GM21381 (cell line): ENCODE measurements around the gene CCDC38.

Source experiments
- ATAC-seq: cut with Tn5 transposase; IDR thresholded peaks from one replicate; pipeline ENCODE4 v1.9.1; 2021; ENCODE audit warnings: mild to moderate bottlenecking, moderate library complexity; ENCODE audit not compliant: unreplicated experiment

The CCDC38 gene

DNA sequence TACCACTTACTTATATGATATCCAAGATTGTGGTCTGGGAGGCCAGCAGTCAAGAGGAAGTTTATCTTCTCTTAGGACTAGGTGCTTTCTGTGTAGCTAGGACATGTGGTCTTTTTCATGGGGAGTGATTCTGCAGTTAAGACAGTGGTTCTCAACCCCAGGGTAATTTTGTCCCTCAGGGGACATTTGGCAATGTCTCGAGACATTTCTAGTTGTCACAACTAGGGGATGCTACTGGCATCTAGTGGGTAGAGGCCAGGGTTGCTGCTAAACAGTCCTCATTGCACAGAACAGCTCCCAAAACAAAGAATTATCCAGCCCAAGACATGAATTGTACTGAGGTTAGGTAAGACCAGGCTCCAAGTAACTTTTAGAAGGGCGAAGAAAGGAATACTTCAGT is 20.7 kb upstream of the CCDC38 start:
- no peak for ATAC-seq

DNA sequence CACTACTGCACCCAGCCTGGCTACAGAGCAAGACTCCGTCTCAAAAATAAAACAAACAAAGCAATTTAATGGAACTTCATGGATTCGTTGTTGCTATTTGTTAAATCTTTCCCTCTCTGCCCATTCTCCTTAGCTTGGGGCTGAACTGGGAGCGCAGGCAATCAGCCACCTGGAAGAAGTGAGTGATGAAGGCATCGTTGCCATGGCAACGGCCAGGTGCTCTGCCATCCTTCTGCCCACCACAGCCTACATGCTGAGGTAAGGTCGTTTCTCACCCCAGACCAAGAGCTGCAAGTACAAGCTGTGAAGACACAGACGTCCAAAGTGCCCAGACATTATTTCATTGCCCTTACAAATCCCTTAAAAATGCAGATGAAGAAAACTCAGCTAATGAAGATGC is 19.8 kb upstream of the CCDC38 start:
- ATAC-seq: no peak

DNA sequence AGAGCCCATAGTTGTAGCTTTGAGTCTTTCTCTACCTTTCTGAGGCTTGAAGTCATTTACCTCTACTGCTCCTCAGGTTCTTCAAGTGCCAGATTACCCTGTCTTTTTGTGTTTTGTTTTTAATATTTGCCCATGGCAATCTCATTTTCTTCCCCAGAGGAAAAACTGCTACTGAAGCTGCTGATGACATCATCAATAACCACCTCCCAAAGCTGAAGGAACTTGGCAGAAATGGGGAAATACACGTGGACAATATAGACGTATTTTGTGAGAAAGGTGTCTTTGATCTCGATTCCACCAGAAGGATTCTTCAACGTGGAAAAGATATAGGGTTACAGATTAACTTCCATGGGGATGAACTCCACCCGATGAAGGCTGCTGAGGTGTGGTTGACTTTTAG is 17.8 kb upstream of the CCDC38 start:
- no peak for ATAC-seq

DNA sequence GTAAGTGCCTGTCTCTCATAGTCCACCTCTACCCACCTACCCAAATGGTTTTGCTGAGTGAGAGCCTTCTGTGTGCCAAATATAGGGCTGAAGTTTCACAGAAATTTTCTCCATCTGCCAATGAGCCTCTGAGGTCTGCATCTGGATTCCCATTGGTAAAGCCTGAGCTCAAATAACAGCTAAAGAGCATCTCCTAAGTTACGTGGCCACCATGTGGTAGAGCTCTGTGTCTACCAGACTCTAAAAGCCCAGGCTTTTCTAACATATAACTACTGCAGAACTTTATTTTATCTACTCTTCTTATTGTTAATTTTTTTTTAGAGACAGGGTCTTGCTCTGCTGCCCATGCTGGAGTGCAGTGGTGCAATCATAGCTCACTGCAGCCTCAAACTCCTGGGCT is 16.7 kb upstream of the CCDC38 start:
- ATAC-seq: no peak

DNA sequence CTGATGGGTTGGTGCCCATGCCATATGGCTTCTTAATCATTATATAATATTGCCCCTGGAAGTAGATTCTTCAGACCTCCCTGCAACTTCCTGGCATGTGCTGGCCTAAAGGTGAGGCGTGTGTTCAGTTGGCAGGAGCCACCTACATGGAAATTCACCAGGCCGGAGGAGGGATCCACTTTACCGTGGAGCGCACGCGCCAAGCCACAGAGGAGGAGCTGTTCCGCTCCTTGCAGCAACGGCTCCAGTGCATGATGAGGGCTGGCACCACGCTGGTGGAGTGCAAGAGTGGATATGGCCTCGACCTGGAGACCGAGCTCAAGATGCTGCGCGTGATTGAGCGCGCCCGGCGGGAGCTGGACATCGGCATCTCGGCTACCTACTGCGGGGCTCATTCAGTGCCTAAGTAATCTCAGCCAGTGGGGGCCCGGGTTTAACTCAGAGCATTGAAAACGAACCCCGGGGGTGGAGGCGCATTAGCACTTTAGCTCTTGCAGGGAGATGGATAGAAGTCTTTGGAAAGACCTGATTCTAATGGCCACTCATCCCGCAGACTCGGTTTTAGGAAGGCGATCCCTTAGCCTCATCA is 14.2 kb upstream of the CCDC38 start:
- no peak for ATAC-seq

DNA sequence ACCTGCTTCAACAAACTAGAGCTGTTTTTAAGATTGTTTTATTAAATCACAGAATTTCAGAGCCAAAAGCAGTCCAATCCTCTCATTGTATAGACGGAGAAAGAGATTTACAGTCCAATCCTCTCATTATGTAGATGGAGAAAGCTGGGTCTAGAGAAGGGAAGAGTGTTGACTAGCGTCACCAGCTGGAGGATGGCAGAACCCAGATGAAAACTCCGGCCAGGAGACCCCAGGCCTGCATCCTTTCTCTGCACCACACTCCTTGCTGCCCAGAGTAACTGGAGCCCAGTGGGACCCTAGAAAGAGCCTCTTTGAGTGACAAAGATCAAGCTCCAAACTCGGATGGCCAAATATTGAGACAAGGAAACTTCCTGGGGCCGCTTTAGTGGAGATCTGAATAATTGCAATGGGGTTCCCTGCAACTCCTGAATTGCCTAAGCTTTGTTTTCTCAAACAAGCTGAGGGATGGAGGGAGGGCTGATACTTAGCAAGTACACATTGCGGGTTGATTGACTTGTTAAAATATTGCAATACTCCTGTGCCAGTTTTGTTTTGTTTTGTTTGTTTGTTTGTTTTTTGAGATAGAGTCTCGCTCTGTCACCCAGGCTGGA is 13.2 kb upstream of the CCDC38 start:
- ATAC-seq: no peak

DNA sequence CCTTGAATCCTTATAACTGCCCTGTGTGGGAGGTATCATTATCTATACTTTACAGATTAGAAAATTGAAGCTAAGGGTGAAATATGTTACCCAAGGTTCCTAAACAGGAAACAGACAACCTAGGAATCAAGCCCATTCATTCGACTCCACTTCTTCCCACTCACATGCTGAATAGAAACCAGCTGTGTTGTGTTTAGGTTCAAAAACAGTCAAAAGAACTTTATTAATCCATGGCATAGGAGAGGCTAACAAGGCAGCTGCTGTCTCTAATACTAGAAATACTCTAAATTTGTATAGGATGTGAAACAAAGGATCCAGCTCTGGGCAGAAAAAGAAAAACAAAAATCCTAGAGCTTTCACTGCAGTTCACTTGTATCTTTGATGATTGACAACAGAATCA is 10.6 kb upstream of the CCDC38 start:
- no peak for ATAC-seq

DNA sequence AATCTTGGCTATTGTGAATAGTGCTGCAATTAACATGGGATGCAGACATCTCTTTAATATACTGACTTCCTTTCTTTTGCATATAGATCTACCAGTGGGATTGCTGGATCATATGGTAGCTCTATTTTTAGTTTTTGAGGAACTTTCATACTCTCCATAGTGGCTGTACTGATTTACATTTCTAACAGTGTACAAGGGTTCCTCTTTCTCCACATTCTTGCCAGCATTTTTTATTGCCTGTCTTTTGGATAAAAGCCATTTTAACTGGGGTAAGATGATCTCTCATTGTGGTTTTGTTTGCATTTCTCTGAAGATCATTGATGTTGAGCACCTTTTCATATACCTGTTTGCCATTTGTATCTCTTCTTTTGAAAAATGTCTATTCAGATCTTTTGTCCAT is 9.1 kb upstream of the CCDC38 start:
- no peak for ATAC-seq

DNA sequence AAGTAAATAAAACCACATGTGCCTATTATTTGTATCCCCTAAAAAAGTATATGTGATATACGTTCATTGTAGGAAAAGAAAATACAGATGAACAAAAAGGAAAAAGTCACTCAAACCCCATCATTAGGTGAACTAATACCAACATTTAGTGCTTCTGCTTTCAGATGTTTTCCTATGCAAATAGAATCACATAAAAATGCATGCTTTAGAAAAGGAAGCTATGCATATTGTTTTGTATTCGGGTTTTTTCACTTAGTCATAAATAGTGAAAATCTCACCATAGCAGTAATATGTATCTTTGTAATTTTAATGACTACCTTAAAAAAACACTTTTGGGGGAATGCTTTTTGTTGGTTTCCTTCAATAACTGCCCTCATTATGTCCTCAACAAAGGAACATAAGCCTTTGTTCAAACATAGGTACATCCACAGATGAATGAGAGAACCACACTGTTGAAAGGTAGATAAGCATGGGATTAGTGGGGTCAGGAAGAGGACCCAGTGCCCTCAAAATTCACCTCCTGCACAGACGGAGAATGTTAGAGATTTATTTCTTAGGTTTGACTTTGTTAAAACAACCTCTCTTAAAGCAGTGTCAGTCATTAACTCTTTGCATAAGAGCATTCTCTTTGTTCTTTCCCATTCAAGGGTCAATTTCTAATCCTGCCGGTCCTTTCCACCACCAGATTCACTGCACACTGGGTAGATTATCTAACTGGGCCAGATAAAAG is 7.2 kb upstream of the CCDC38 start:
- no peak for ATAC-seq

DNA sequence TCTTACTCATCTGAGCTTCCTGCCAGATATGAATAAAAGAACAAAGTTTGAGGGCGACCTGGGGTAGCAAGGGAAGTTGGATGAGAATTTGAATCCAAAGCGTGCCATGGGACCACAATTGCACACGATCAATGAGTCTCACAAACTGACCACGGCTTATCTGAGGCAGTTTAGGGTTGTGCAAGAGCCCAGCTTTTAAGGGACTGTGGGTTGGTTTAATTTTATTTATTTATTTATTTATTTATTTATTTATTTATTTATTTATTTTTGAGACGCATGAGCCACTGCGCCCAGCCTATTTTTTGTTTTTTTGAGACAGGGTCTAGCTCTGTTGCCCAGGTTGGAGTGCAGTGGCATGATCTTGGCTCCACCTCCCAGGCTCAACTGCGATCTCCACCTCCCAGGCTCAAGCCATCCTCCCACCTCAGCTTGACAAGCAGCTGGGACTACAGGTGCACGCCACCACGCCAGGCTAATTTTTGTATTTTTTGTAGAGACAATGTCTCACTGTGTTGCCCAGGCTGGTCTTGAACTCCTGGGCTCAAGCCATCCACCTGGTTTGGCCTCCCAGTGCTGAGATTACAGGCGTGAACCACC is 1.8 kb upstream of the CCDC38 start:
- no peak for ATAC-seq

DNA sequence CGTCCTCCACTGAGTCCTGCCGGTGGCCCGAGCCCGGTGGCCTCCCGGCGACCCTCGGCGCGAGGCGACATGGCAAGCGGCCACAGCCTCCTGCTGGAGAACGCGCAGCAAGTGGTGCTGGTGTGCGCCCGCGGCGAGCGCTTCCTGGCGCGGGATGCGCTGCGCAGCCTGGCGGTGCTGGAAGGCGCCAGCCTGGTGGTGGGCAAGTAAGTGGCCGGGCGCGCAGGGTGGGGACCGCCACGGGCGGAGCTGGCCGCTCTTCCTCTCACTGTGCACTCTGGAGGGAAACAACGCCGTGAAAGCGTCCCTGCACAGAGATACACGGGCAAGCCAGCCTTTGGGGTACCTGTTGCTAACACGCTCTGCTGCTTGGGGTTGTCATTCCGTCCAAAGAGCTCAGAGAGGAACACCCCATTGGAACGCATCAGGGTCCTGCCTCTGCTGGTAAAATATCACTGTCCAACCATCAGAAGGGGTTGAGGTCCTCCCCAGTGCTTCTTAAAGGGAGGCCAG is 972 bp upstream of the CCDC38 start, which contains the start of gene AMDHD1:
AMDHD1 (plus strand) TSS at position 2 of the 513 bp plus-strand sequence; CDS start at position 70, 68 bp downstream.
- peak; percentile 66 for ATAC-seq

DNA sequence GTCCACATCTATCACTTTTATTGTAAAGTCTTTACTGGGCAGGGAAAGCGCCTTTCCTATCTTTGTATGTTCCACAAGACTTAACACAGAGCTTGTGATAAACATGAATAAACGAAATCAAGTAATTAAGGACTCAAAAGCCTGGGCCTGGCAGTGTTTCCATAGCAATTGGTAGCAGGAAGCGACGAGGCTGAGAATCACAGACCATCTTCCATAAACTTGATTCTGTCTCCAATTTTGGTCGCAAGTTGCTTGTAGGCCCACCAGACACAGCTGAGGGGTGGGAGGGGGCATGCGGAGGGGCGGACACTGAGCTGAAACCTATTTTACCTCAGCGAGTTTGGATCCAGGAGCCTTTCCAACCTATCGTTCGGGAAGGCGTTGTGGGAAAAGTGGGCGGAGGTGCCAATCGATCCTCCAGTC is 302 bp downstream of the CCDC38 start:
- ATAC-seq: no peak

DNA sequence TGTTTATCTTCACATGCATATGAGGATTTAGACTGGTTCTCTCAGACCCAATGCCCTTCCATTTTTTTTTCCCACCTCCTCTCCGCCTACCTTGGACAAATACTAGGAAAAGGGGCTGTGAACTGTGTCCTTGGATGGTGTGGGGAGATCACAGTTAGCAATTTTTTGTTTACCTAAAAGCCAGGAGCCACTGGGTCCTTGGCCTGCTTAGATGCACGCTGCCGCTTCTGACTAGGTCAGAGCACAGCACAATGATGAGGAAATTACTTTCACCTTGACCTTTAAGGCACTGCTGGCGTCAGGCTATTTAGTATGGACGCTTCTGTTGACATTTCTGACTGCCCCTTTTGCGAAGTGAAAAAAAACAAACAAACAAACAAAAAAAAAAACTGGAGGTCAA is 1.9 kb downstream of the CCDC38 start:
- ATAC-seq: no peak

DNA sequence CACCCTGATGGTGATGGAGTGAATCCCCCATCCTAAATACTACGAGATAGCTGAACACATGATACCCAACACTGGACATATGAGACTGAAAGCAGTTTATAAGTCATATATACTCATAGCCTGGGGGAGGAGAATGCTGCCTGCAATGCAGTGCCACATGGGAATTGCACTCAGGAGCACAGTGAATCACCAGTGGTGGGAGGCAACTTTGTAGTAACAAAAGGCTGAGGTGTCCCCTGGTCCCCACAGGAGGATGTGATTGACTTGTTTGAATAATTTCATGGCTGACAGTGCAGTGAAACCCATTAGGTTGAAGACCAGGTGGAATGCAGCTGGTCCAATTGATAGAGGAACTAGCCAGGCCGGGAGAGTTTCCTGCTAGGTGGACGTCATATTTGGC is 20.2 kb downstream of the CCDC38 start:
- ATAC-seq: no peak

DNA sequence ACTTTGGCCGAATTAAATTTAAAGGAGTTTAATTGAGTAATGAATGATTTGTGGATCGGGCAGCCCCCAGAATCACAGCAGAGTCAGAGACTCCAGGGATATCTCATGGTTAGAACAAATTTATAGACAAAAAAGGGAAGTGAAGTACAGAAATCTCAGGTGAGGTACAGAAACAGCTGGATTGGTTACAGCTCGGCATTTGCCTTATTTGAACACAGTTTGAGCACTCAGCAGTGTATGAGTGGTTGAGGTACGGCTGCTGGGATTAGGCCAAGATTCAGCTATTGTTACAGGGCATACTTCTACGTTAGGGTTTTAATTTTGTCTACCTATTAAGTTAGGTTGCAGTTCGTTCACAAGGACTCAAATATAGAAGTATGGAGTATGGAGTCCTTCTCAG is 23.3 kb downstream of the CCDC38 start:
- ATAC-seq: no peak

DNA sequence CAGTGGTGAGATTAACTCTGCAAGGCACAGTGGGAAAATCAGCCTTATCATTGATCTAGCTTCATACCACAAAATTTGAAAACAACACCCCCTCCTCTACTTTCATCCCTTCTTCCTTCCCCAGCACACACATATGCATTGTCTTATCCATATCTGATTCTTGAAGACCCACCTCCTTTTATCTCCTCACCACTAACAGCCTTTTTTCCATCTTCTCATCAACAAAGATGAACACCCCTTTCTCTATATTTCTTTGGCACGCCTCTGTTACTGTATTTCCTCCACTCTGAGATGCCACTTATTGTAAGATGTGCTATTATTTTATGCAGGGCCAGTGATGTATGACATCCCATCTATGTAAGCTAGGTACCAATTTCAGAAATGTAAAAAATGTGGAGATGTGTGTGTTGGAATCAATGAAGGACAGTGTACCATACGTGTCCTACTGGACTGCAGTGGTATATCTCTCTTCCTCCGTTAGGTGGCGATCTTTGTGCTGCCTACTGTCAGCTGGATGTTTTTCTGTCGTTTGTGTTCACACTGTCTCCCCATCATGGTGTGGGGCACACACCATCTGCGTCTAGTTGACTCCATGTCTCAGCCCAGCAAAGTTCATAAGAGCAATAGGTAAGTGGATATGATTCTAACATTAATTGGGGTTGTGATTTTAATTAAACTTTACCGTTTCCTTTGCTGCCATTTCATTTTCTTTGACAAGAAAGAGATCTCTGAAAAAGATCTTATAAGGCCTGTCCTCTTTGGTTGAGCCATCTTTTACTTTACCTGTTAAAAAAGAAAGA is 24.0 kb downstream of the CCDC38 start:
- ATAC-seq: peak; percentile 93

DNA sequence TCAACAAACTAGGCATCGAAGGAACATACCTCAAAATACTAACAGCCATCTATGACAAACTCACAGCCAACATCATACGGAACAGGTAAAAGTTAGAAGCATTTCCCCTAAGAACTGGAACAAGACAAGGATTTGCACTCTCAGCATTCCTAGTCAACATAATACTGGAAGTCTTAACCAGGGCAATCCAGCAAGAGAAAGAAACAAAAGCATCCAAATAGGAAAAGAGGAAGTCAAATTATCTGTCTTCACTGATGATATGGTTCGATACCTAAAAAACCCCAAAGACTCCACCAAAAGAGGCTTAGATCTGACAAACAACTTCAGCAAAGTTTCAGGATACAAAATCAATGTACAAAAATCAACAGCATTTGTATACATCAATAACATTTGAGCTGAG is 32.5 kb downstream of the CCDC38 start:
- ATAC-seq: no peak

DNA sequence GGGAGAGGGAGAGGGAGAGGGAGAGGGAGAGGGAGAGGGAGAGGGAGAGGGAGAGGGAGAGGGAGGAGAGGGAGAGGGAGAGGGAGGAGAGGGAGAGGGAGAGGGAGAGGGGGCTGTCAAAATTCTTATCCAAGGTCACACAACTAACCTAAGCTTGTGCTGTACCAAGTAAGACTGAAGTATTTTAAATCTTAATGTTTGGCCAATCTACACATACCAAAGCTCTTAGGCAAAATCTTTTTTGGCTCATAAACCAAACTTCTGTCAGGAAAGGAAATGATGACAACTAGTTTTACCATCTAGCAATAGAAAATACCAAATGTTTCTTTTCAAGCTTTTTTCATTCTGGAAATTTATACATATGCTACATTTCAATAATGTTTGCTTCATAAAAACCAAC is 33.8 kb downstream of the CCDC38 start:
- ATAC-seq: no peak

DNA sequence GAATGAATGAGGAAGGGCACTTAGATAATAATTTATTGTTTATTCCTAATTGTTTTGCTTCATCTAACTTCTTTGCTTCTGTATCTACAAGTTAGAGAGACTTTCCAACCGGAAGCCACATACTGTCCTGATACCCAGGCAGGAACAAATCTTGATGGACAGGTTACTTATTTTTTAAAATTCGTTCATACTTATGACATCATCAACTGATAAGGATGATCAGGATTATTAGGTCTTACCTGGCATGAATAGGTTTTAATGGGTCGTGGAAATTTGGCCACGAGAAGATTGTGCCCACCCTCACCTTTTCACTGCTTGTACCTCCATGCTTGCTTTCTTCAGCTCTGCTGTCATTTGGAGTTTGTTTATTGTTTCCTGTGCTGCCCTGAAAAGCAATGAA is 44.3 kb downstream of the CCDC38 start:
- no peak for ATAC-seq

DNA sequence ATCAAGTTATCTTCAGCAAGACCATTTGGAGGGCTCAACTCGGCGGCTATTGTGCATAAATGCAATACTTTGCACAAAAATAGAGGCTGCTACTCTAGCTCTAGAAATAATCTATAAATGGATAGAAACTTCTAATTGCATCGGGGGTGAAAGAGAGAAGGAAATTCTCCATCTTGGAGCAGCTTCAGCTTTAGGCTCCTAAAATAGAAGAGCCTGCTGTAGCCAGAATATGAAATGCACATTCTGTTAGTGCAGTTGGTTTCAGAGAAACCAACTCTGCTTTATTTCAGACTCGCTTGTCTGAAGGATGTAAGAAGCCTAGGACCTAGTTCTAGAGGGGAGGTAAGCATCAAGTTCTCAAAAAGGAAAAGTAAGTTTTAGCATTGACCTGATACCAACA is 45.6 kb downstream of the CCDC38 start:
- ATAC-seq: no peak

DNA sequence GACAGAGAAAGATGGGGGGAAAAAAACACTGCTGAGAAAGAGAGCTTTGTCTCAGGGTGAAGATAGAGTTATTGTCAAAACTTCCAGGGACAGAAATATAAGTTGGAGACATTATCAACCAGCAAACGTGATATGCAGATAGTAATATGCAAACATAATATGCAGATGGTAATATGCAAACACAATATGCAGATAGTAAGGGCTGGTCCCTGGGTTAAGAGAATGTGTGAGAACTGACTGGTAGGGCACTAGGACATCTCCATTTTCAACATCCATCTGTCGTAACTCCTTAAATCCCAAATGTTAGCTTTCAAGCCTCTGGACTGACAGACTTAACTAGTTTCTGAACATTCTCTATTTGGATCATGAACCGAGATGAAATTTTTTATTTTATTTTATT is 51.5 kb downstream of the CCDC38 start:
- ATAC-seq: no peak
